ENCODE data around the gene WBP11.
"Not testable (repeated sequence)": the region's sequence is repeated elsewhere in the genome, so short reads cannot be mapped to it uniquely, and the experiment has no call there.

The WBP11 gene

DNA sequence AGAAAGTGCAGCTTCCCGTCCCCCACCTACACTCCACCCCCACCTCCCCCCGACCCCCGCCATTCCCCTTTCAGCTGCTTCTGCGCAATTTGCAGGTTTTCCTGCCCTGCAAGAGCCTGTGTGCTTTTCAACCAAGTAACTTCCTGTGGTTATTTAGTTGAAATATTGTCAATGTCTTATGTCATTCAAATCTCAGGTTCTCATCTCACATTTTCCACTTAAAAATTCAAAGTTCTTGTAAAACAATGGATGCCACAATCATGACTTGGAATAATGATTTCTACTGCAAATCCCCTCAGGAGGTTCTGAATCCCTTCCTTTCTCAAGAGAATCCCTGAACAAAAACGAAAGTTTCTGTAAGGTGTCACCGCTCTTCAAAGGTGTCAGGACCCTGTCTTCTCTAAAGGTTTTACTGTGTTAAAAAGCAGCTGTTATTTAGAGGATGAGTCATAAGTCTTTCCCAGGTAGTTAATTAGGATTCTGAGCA lies 31.6 kb downstream of the WBP11 start:
- DNase-seq (ENCODE audit: low spot score) = no peak

DNA sequence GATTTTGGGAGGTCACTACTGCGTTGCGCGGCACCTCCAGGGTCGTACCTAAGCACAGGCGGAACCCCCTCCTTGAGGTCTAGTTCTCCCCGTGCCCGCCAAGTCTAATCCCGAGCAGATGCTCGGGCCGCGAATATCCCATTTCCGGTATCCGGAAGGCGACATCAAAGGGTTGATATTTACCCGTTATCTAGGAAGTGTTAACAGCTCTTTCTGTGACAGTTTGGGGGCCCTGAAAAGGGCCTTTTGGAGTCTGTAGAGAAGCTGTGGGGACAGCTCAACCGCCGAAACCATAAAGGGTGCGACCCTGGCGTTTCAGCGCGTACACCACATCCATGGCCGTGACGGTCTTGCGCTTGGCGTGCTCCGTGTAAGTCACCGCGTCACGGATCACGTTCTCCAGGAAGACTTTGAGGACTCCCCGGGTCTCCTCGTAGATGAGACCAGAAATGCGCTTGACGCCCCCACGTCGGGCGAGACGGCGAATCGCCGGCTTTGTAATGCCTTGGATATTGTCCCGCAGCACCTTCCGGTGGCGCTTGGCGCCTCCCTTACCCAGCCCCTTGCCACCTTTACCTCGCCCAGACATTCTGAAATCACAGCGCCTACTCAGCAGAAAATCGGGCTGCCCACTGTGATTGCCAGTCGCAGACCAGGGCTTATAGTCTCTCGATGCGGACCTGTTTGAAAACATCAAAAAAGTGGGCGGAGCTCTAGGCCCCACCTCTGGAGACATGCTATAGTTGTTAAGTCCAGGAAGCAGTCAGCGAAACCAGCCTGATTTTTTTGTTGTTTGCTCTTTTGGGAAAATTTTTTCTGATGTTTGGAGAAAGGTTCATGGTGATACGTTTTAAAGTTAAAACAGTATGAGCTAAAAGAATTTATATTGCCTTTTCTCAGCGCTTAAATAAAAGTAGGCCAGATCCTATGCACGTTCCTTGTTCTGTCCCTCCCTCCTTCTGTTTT lies 32.5 kb downstream of the WBP11 start:
- peak; percentile 83 for DNase-seq (ENCODE audit: low spot score)

GRCh38 chr12:14769969-14770495 lies 33.2 kb downstream of the WBP11 start:
- peak; percentile 68 for DNase-seq (ENCODE audit: low spot score)

DNA sequence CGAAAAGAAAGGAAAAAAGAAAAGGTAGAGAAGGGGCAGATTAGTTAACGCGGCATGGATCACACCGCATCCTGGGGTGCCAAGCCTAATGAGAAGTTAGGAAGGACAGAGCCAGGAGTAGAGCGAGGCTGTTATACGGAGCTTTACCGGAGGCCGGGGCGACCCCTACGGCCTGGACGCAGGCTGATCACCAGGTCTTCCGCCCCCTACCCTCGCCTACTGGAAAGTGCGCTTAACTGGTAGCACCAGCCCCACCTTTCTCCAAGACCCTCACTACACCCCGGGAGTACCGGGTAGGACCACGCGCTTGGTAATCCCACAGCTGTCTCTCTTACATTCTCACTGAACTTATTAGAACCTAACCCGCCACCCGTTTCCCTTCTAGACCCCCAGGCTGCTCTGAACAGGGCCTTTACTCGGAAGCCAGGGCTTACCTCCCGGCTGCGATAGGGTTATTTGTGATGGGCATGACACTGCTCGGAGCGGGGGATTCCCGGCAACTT lies 33.8 kb downstream of the WBP11 start:
- DNase-seq (ENCODE audit: low spot score) = no peak

DNA sequence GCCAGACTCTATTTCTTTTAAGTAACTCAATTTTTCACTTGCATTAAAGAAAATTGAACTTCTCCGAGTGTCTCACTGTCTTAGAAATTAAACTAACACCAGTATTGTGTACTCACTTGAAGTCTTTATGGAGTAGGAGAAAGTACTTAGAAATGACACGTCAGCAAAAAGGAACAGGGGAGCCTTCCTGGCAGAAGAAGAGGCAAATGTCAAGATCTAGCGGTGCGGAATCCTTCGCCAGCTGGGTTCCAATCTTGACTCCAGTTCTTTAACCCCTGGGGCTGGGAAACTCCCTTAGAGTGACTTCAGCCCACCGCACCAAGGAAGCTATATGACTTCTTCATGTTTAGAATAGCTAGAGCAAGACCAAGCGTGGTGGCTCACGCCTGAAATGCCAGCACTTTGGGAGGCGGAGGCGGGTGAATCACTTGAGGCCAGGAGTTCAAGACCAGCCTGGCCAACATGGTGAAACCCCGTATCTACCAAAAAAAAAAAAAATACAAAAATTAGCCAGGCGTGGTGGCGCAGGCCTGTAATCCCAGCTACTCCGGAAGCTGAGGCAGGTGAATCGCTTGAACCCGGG lies 34.4 kb downstream of the WBP11 start:
- DNase-seq (ENCODE audit: low spot score) = no peak

DNA sequence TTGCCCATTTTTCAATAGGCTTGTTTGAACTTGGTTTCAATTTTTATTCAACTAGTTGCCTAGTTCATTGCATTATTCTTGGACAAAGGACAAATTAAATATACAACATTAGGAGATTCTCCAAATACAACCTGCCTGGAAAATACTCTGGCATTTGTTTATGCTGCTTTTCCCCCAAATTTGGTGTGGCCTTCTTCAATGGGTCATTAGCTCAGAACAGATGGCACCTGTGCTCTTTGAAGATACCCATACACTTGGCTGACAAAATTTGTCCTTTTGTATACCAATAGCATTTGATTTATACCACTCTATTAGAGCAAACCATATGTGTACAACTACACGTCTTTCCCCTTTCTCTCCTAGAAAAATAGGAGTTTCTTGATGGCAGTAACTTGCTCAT lies 35.7 kb downstream of the WBP11 start:
- no peak for DNase-seq (ENCODE audit: low spot score)

DNA sequence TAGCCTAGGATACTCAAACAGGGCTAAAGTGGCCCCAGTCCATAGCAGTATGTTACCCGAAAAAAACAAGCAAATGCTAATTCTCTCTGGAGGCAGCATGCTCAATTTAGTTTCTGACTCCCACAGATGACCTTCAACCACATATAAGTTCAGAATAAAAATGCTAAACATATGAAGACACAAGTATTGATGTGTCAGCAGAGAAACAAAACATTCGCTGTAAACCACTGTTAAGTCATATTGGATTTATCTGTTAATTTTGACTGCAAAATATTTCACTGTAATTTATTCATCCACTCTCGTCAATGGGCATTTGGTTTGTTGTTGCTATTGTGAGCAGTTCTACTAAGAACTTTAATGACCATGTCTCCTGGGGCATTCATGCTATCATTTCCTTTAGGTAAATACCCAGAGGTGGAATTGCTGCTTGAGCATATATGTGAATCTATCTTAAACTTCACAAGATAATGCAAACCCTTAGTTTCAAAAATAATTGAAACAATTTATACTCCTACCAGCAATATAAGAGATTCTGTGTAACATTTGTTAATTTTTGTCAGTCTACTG lies 36.5 kb downstream of the WBP11 start:
- DNase-seq (ENCODE audit: low spot score) = no peak

- DNase-seq (ENCODE audit: low spot score) = not testable (repeated sequence)
These were observed 37.3 kb downstream of the WBP11 start for GRCh38 chr12:14766020-14766419.

- no peak for DNase-seq (ENCODE audit: low spot score)
These were observed 37.9 kb downstream of the WBP11 start for GRCh38 chr12:14765398-14765797.

DNA sequence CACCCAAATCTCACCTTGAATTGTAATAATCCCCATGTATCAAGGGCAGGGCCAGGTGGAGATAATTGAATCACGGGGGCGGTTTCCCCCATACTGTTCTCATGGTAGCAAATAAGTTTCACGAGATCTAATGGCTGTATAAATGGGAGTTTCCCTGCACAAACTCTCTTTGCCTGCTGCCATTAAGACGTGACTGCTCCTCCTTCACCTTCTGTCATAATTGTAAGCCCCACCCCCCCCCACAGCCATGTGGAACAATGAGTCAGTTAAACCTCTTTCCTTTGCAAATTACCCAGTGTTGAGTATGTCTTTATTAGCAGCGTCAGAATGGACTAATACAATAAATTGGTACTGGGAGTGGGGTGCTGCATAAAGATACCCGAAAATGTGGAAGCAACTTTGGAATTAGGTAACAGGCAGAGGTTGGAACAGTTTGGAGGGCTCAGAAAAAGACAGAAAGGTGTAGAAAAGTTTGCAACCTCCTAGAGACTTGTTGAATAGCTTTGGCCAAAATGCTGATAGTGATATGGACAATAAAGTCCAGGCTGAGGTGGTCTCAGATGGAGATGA lies 43.5 kb downstream of the WBP11 start:
- not testable (repeated sequence) for DNase-seq (ENCODE audit: low spot score)

DNA sequence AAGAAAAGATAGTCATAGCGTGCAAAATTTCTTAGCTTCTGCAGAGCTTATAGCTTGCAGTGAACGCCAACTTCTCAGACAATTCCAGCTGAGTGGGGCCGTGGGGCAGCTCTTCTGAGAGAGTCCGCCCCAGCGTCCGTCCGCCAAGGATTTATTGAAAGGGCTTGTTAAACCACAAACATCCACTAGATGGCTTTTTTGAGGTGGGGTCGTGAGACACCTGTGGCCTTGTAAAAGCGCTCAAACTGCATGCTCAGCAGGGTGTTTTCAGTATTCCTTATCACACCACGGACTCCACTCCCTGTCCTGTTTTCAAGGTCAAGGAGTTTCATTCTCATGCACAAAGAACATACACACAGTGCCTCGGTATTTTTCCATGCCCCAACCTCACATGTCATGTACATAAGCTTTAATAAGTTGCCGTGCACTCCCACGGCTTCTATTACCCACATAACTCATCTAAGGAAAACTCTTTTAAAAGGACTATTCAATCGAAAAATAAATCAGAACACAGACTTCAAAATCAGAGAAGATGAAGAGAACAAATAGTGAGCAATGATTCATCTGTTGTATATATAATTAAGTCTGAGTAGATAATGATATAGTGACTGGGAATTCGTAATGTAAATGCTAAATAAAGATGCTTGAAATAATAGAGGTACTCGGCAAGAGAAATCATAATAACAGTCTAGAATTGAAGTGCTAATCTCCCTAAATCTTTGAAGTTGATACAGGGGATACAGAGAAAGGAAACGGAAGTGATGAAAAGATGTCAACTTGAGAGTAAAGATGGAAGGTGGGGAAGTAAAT lies 46.7 kb downstream of the WBP11 start:
- no peak for DNase-seq (ENCODE audit: low spot score)

GRCh38 chr12:14751986-14752385 lies 51.3 kb downstream of the WBP11 start:
- DNase-seq (ENCODE audit: low spot score) = no peak

DNA sequence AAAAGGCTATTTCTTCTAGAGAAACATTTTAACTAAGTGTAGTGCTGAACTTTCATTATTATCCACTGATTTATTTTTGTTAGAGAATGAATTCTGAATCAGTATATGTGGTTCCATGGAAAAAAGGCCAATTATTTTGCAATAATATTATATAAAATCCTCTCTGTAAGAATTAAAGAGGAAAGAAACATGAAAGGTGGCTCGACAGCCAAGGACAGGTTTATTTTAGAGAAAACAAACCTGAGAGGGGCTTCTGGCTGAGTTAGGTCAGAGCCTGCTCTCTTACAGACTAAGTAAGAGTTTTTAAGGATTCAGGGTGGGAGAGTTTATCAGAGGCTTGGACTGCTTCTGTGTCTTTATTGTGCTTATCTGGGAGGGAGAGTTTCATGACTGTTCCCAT lies 60.2 kb downstream of the WBP11 start:
- DNase-seq (ENCODE audit: low spot score) = no peak

DNA sequence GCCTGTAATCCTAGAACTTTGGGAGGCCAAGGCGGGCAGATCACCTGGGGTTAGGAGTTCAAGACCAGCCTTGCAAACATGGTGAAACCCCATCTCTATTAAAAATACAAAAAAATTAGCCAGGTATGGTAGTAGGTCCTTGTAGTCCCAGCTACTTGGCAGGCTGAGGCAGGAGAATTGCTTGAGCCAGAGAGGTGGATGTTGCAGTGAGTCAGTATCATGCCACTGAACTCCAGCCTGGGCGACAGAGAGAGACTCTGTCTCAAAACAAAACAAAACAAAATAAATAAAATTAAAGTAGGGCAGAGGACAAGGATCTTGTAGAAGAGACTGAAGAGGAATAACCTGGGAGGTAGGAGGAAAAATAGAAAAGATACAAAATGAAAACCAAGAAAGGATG lies 61.3 kb downstream of the WBP11 start:
- DNase-seq (ENCODE audit: low spot score) = no peak

DNA sequence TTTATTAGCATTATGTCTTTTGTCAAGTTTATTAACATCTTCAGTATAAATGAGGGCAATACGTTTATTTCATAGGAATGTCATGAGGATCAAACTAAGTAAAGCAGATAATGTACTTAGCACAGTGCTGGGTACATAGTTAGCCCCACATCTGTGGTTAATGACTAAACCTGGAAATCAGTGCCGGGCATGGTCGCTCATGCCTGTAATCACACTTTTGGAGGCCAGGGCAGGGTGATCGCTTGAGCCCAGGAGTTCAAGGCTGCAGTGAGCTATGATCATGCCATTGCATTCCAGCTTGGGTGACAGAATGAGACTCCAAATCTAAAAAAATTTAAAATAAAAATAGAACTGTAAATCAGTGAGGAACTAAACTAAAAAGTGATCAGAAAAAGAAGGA lies 62.1 kb downstream of the WBP11 start:
- no peak for DNase-seq (ENCODE audit: low spot score)

DNA sequence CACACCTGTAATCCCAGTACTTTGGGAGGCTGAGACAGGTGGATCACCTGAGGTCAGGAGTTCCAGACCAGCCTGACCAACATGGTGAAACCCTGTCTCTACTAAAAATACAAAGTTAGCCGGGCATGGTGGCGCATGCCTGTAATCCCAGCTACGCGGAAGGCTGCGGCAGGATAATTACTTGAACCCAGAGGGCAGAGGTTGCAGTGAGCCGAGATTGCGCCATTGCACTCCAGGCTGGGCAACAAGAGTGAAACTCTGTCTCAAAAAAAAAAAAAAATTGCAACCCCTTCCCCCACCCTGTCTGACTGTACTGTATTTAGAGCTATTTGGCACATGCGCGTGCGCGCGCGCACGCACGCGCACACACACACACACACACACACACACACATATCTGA lies 66.8 kb downstream of the WBP11 start:
- not testable (repeated sequence) for DNase-seq (ENCODE audit: low spot score)

Data from kidney capillary endothelial cell (primary cell).